Measurements from ENCODE around the gene TSN. TPM values are rescaled to one million over a fixed set of nuclear protein-coding genes. Genes with fewer than 3 reads are reported as not detected.

The TSN gene
- total RNA-seq, 1 donor from 2014 or later, result 86.9 TPM

DNA sequence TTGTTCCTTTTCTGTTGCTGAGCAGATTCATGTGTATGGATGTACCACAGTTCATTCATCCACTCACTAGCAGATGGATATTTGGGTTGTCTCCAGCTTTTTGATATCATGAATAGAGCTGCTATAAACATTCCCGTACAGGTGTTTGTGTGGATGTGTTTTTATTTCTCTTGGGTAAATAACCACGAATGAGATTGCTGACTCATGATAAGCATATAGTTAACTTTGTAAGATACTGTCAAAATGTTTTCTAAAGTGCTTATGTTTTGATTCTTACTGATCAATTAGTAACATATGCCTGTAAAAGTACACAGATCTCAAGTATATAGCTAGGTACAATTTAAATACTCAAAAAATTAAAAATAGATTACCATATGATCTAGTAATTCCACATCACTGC lies 27.7 kb downstream of the TSN start:
- H3K4me3 Mint-ChIP-seq, result no peak overlapping the region
- Histone ChIP-seq H3K4me3 (no peak overlapping the region), H3K4me2 (no peak overlapping the region), H3K79me2 (ENCODE audit: low read depth) (no peaks in the 10 kb centered on the region), H3K4me1 (no peaks in the 10 kb centered on the region), H3K36me3 (no peaks in the 10 kb centered on the region), H4K20me1 (ENCODE audit: low read depth) (no peaks in the 10 kb centered on the region), H2AFZ (replicated peaks) (no peak overlapping the region), H3K27me3 (no peaks in the 10 kb centered on the region), H3F3A (ENCODE audit: low read depth) (no peaks in the 10 kb centered on the region), H3K9me3 (ENCODE audit: low read depth) (no peaks in the 10 kb centered on the region), H3K9ac (no peak overlapping the region), H3K27ac (no peak overlapping the region)
- no peaks in the 10 kb centered on the region for H3K36me3 Mint-ChIP-seq
- TF ChIP-seq EZH2phosphoT487 (IDR thresholded peaks at IDR 0.05) (no peak), EZH2 (IDR thresholded peaks at IDR 0.05) (no peak)
- H3K27ac Mint-ChIP-seq, result no peak overlapping the region
- no peak for DNase-seq (ENCODE audit: low spot score)
- H3K9me3 Mint-ChIP-seq, result no peaks in the 10 kb centered on the region
- H3K27me3 Mint-ChIP-seq (ENCODE audit: insufficient read depth, low read depth), result no peaks in the 10 kb centered on the region
- H3K4me1 Mint-ChIP-seq, result no peaks in the 10 kb centered on the region

DNA sequence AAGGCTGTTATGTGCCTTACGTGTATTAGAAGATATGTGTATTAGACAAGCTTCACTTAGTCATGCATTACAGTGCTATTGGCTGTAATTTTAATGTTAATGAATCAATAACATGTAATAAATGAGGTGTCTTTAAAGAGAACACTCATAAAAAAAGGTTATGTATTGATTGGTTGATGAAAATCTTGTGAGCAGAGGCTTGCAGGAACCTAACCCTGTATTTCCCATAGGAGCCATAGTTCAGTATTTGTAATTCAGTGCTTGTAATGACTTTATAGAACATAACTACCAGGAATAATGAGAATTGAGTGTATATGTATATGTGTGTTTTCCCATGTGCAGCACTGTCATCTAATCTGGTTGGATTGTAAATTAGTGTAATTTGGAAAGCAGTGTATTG lies 33.2 kb downstream of the TSN start:
- DNase-seq (ENCODE audit: low spot score), result no peak
- H3K4me1 ChIP-seq, result no peaks in the 10 kb centered on the region
- H3K9me3 Mint-ChIP-seq, result peaks cover 4% of the 10 kb centered on the region
- H3F3A ChIP-seq (ENCODE audit: low read depth), result no peaks in the 10 kb centered on the region
- H2AFZ ChIP-seq (replicated peaks), result no peak overlapping the region
- TF ChIP-seq, protein P1, sequence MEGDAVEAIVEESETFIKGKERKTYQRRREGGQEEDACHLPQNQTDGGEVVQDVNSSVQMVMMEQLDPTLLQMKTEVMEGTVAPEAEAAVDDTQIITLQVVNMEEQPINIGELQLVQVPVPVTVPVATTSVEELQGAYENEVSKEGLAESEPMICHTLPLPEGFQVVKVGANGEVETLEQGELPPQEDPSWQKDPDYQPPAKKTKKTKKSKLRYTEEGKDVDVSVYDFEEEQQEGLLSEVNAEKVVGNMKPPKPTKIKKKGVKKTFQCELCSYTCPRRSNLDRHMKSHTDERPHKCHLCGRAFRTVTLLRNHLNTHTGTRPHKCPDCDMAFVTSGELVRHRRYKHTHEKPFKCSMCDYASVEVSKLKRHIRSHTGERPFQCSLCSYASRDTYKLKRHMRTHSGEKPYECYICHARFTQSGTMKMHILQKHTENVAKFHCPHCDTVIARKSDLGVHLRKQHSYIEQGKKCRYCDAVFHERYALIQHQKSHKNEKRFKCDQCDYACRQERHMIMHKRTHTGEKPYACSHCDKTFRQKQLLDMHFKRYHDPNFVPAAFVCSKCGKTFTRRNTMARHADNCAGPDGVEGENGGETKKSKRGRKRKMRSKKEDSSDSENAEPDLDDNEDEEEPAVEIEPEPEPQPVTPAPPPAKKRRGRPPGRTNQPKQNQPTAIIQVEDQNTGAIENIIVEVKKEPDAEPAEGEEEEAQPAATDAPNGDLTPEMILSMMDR (IDR thresholded peaks at IDR 0.05), result no peak
- TF ChIP-seq EZH2phosphoT487 (IDR thresholded peaks at IDR 0.05) (no peak), EZH2 (IDR thresholded peaks at IDR 0.05) (no peak)
- H3K27me3 ChIP-seq, result no peaks in the 10 kb centered on the region
- no peaks in the 10 kb centered on the region for H3K36me3 Mint-ChIP-seq
- H3K4me2 ChIP-seq, result no peak overlapping the region
- peaks cover 3% of the 10 kb centered on the region for H3K27me3 Mint-ChIP-seq (ENCODE audit: insufficient read depth, low read depth)
- no peak overlapping the region for H3K9ac ChIP-seq
- H3K4me1 Mint-ChIP-seq, result peaks cover 8% of the 10 kb centered on the region
- no peak overlapping the region for H3K27ac Mint-ChIP-seq
- H3K9me3 ChIP-seq (ENCODE audit: low read depth), result no peaks in the 10 kb centered on the region
- no peak overlapping the region for H3K4me3 ChIP-seq
- no peaks in the 10 kb centered on the region for H4K20me1 ChIP-seq (ENCODE audit: low read depth)
- no peak overlapping the region for H3K27ac ChIP-seq
- no peaks in the 10 kb centered on the region for H3K79me2 ChIP-seq (ENCODE audit: low read depth)
- no peak overlapping the region for H3K4me3 Mint-ChIP-seq
- H3K36me3 ChIP-seq, result no peaks in the 10 kb centered on the region

DNA sequence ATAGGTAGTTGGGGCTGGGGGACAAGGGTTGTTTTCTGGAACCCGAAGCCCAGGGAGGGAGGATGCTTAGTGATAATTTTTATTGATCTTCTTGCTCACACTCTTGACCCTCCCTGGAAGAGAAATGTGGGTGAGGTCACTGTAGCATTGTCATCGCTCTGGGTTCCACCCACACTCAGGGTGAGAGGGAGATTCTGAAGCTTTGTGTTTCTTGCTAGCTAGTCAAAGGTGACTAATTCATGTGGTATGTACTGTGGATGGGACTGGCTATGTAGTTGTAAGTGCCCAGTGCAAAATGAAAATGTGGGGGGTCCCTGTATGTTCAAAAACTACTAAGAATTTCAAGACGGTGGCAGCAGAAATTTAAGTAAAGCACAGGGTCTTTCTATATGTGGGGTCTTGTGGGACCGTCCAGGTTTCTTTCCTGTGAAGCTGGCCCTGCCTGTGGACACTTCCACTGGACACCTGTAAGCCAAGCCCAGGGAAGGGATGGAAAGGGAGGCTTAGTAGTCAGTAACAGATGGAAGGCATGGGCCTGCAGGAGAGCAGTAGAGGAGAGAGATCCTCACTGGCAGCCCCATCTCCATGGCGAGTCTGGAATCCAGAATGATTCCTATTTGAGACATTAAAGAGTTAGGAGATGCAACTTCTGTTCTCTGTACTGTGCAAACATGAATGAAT lies 35.0 kb downstream of the TSN start:
- Histone ChIP-seq H3K27ac (no peak overlapping the region), H3K4me2 (no peak overlapping the region), H3K36me3 (no peaks in the 10 kb centered on the region), H3K27me3 (no peaks in the 10 kb centered on the region), H3K4me3 (no peak overlapping the region), H3F3A (ENCODE audit: low read depth) (no peaks in the 10 kb centered on the region), H3K4me1 (no peaks in the 10 kb centered on the region), H3K9ac (no peak overlapping the region), H2AFZ (replicated peaks) (no peak overlapping the region), H3K79me2 (ENCODE audit: low read depth) (no peaks in the 10 kb centered on the region), H3K9me3 (ENCODE audit: low read depth) (no peaks in the 10 kb centered on the region), H4K20me1 (ENCODE audit: low read depth) (no peaks in the 10 kb centered on the region)
- H3K27me3 Mint-ChIP-seq (ENCODE audit: insufficient read depth, low read depth), result peaks cover 3% of the 10 kb centered on the region
- no peak for TF ChIP-seq EZH2 (IDR thresholded peaks at IDR 0.05)
- no peak for TF ChIP-seq EZH2phosphoT487 (IDR thresholded peaks at IDR 0.05)
- TF ChIP-seq, protein P1 (IDR thresholded peaks at IDR 0.05), result no peak
- no peak for DNase-seq (ENCODE audit: low spot score)
- peaks cover 4% of the 10 kb centered on the region for H3K9me3 Mint-ChIP-seq
- peak overlapping the region; percentile 42 for H3K27ac Mint-ChIP-seq
- no peaks in the 10 kb centered on the region for H3K36me3 Mint-ChIP-seq
- peaks cover 8% of the 10 kb centered on the region for H3K4me1 Mint-ChIP-seq
- no peak overlapping the region for H3K4me3 Mint-ChIP-seq

DNA sequence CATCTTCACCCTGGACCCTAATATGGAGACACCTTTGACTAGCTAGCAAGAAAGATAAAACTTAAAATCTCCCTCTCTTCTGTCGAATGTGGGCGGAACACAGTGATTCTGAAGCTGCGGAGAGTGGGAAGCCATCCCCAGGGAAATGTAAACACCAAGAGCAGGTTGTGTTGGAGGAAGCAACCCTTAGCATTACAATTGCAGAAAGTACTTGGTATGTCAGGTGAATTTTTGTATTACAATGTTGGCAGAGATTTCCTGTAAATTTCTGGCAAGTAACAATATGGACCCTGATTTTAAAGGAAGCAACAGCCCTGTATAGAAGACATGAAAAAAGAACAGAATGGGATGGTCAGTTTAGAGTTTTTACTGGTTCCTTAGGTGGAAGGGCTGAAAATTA lies 35.8 kb downstream of the TSN start:
- Histone ChIP-seq H3K9me3 (ENCODE audit: low read depth) (no peaks in the 10 kb centered on the region), H3K36me3 (no peaks in the 10 kb centered on the region), H3K27ac (no peak overlapping the region), H4K20me1 (ENCODE audit: low read depth) (no peaks in the 10 kb centered on the region), H2AFZ (replicated peaks) (no peak overlapping the region), H3K79me2 (ENCODE audit: low read depth) (no peaks in the 10 kb centered on the region), H3F3A (ENCODE audit: low read depth) (no peaks in the 10 kb centered on the region), H3K4me3 (no peak overlapping the region), H3K27me3 (no peaks in the 10 kb centered on the region), H3K9ac (no peak overlapping the region), H3K4me1 (no peaks in the 10 kb centered on the region), H3K4me2 (no peak overlapping the region)
- Mint-ChIP-seq H3K9me3 (peaks cover 4% of the 10 kb centered on the region), H3K36me3 (no peaks in the 10 kb centered on the region), H3K4me1 (peaks cover 8% of the 10 kb centered on the region), H3K27me3 (ENCODE audit: insufficient read depth, low read depth) (peaks cover 3% of the 10 kb centered on the region), H3K27ac (no peak overlapping the region), H3K4me3 (no peak overlapping the region)
- DNase-seq (ENCODE audit: low spot score), result no peak
- TF ChIP-seq, protein P1 (IDR thresholded peaks at IDR 0.05), result no peak
- no peak for TF ChIP-seq EZH2 (IDR thresholded peaks at IDR 0.05)

Data from neural progenitor cell (in vitro differentiated cells).